NCI-H2171 treated with DMSO at 0.1 percent for 48 hours (cell line): Measurements from ENCODE around the gene RAC3.
A peak's percentile ranks its signal among the peaks of the same experiment; 100 is the strongest.

Experiments used
- DNase-seq: peaks from one replicate; lab custom pipeline; 2025; lab: John Stamatoyannopoulos, UW

RAC3 gene

GRCh38 chr17:82012640-82013295 lies 18.7 kb upstream of the RAC3 start:
- DNase-seq = no peak

DNA sequence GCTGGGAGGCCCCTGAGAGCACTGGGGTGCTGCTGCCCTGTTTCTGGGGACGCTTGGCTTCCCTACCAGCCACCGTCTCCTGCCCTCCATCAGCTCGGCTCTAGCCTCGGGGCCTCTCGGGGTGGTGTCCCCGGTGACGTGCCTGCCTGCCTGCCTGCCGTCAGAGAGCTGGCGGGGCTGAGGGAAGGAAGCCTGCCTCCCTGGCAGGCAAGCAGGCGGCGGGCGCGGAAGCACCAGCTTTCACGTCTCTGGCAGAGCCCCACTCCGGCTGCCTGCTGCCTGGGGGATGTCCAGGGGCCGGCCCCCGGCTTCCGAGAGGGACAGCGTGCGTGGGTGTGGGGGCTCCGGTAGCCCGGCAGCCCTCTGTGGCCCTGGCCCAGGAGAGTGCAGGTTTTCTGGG lies 18.1 kb upstream of the RAC3 start:
- no peak for DNase-seq

- DNase-seq = no peak
Measured at GRCh38 chr17:82013772-82014321, 17.6 kb upstream of the RAC3 start.

GRCh38 chr17:82014432-82014831 lies 17.0 kb upstream of the RAC3 start:
- no peak for DNase-seq

DNA sequence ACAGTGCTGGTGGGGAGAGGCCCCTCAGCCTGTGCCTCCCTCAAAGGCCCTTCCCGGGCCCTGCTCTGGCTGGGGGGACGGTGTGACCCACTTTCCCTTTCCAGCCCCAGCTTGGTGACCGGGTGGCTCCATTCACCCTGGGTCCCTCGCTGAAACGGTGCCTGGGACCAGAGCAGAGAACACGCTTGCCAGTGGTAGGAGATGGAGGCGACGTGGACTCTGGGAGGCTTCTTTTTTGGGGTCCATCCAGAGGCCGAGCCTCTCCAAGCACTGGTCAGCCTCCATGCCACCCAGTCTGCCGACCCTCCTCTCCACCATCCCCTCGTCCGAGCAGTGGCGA lies 16.5 kb upstream of the RAC3 start:
- no peak for DNase-seq

GRCh38 chr17:82015311-82015971 lies 16.0 kb upstream of the RAC3 start:
- DNase-seq = no peak

GRCh38 chr17:82016061-82016874 lies 15.2 kb upstream of the RAC3 start:
- no peak for DNase-seq

GRCh38 chr17:82016875-82017459 lies 14.5 kb upstream of the RAC3 start:
- DNase-seq = no peak

DNA sequence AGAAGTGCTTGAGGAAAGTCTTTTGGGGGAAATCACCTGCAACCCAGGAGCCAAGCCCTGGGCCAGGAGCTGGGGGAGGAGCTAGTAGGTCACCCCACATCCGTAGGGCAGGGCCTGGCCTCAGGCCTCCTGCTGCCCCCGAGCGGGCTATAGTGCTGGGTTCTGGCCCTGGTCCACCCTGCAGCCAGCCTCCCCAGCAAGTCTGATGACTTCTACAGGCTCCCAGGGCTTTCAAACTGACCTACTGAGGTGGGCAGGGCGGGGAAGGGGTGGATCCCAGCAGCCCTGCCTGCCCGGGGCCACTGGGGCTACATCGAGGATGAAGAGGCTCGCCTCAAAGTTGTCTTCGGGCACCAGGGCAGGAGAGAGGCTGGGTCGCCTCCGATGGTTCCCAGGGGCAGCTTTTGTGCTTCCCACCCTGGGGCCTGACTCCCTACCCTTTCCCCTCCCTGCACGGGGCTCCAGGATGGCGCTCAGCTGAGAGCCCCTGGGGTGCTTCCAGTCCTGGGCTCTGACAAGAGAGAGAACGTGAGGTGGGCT lies 13.8 kb upstream of the RAC3 start:
- no peak for DNase-seq

- DNase-seq = peak; percentile 15
Measured at GRCh38 chr17:82018152-82018988, 13.1 kb upstream of the RAC3 start.

- DNase-seq = no peak
Measured at GRCh38 chr17:82018989-82019689, 12.3 kb upstream of the RAC3 start.

DNA sequence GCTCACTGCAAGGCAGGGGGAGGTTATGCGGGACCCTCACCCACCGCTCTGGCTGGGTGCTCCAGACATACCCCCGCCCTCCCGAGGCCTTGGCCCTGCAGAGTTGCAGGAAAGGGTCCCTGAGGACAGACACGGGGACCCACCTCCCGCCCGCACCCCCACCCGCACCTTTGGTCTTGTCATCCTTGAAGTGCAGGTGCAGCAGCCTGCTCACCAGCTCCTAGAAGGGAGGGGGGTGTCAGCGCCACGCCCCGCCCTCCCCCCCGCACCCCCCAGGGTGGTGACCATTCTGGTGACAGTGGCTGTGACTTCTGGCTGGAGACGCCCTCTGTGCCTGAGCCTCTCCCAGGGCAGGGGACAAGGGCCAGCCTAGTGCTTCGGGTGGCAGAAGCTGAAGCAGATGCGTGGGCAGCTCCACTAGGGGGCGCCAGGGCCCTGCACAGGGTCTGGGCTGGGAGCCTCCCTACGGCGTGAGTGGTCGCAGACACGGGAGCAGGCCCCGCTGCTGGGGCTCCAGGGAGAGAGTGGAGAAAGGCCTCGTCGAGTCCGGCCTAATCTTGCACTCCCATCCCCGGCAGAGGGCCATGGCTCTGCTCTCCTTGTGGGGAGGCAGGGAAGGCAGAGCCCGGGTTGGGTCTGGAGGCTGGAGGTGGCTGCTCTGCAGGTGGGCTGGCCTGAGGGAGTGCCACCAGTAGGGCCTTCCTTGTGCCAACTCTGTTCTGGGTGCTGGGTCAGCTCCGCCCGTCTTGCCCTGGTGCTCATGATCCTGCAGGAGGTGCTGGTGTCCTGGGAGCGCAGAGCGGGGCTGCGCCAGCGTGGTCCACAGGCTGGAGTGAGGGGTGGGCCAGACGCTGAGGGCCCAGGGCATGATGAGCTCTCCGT lies 11.5 kb upstream of the RAC3 start:
- DNase-seq = no peak

- no peak for DNase-seq
Measured at GRCh38 chr17:82020572-82021106, 10.8 kb upstream of the RAC3 start.

DNA sequence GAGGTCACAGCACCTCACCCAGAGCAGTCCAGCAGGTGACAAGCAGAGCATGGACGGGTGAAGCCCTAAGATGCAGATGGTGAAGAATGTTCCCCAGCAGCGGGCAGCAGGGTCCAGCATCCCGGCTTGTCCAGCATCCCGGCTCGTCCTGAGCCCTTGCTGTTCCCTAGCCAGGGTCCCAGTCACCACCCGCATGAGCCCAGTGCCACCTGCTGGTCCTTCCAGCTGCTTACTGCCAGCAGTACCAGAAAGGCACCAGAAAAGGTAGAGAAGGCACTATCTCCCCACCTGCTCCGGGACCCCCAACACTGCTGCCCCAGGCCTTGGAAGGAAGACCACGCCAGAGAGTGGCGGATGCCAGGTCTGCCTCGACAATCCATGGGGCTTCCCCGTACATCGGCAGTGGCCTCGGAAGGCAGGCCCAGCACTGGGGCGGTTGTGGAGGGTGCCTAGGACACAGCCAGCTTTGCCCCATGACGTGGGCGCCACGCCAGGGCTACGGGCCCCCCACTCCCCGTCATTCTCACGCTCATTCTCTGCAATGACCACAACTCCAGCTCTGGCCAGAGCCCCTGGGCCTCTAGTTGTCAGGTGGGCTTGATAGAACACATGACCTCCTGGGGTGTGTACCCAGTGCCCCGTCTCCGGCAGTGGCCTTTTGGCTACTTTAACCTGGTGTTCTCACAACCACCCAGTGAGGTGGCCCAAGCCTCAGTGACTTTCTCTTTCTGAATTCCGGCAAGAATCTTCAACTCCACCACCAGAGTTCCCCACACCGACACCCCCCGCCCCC lies 10.2 kb upstream of the RAC3 start:
- peak; percentile 58 for DNase-seq

DNA sequence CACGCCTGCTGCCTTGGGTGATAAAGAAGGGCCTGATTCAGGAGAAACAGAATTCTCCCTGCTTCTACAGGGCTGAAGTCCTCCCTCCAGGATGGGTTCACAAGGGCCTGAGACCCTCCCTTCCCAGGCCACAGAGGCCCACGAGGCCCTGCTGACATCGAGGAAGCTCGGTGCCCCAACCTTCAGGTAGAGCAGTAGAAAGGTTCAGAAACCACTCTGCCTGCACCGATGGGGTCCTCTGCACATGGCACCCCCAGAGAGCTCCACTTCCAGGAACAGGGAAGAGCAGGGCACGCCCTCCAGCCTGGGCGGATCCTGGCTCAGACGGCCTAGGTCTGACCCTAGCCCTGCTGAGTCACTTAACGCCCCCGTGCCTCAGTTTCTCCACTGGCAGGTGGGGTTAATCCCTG lies 9.6 kb upstream of the RAC3 start:
- no peak for DNase-seq

GRCh38 chr17:82022310-82022980 lies 9.0 kb upstream of the RAC3 start, which contains the start of gene CENPX:
Gene CENPX (minus strand): TSS chr17:82022878. CDS start chr17:82022861, 17 bp downstream.
- DNase-seq = no peak

GRCh38 chr17:82022981-82023446 lies 8.5 kb upstream of the RAC3 start, which contains the start of gene LRRC45:
Gene LRRC45 (plus strand): TSS chr17:82023305. CDS start chr17:82023644, 339 bp downstream.
- peak; percentile 100 for DNase-seq
